ENCODE results near the gene DALRD3. TPM values are rescaled to one million over a fixed set of nuclear protein-coding genes. Genes with fewer than 3 reads are reported as not detected.
A peak's percentile ranks its signal among the peaks of the same experiment; 100 is the strongest.
"Not testable (repeated sequence)": the region's sequence is repeated elsewhere in the genome, so short reads cannot be mapped to it uniquely, and the experiment has no call there.

DALRD3 gene
- total RNA-seq, 2 donors from 2014 or later: 67.6 to 72.6 TPM

DNA sequence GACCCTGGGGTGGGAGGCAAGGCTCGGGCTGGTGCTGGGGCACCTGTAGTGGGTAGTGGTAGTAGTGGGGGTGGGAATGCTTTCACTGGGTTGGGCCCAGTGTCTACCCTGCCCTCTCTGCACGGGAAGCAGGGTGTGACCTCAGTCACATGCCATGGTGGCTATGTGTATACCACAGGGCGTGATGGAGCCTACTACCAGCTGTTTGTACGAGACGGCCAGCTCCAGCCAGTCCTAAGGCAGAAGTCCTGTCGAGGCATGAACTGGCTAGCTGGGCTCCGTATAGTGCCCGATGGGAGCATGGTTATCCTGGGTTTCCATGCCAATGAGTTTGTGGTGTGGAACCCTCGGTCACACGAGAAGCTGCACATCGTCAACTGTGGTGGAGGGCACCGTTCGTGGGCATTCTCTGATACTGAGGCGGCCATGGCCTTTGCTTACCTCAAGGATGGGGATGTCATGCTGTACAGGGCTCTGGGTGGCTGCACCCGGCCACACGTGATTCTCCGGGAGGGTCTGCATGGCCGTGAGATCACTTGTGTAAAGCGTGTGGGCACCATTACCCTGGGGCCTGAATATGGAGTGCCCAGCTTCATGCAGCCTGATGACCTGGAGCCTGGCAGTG lies 5.2 kb downstream of the DALRD3 start:
- H3K9me3 ChIP-seq: no peaks in the 10 kb centered on the region
- DNase-seq: no peak
- intact Hi-C loops (cut with DNase I): no loop called here
- peaks cover 0 to 14% of the 10 kb centered on the region in 2 donors for H3K36me3 ChIP-seq (replicated peaks in 1 of 2; ENCODE audit: insufficient read depth in 1 of 2, low read depth in 2 of 2)
- H3K27me3 ChIP-seq: no peaks in the 10 kb centered on the region
- TF ChIP-seq POLR2A (IDR thresholded peaks at IDR 0.05): no peak
- TF ChIP-seq, protein P1, sequence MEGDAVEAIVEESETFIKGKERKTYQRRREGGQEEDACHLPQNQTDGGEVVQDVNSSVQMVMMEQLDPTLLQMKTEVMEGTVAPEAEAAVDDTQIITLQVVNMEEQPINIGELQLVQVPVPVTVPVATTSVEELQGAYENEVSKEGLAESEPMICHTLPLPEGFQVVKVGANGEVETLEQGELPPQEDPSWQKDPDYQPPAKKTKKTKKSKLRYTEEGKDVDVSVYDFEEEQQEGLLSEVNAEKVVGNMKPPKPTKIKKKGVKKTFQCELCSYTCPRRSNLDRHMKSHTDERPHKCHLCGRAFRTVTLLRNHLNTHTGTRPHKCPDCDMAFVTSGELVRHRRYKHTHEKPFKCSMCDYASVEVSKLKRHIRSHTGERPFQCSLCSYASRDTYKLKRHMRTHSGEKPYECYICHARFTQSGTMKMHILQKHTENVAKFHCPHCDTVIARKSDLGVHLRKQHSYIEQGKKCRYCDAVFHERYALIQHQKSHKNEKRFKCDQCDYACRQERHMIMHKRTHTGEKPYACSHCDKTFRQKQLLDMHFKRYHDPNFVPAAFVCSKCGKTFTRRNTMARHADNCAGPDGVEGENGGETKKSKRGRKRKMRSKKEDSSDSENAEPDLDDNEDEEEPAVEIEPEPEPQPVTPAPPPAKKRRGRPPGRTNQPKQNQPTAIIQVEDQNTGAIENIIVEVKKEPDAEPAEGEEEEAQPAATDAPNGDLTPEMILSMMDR (IDR thresholded peaks at IDR 0.05): no peak
- H3K27ac ChIP-seq: peak overlapping the region; percentile 7 to 58 (median 29)
- H3K4me1 ChIP-seq: peaks cover 50% of the 10 kb centered on the region
- WGBS, 2 donors: 83 to 86% methylated on average over 15 to 18 of the region's 19 CpGs
- H3K4me3 ChIP-seq: no peak overlapping the region
- ATAC-seq: no peak

DNA sequence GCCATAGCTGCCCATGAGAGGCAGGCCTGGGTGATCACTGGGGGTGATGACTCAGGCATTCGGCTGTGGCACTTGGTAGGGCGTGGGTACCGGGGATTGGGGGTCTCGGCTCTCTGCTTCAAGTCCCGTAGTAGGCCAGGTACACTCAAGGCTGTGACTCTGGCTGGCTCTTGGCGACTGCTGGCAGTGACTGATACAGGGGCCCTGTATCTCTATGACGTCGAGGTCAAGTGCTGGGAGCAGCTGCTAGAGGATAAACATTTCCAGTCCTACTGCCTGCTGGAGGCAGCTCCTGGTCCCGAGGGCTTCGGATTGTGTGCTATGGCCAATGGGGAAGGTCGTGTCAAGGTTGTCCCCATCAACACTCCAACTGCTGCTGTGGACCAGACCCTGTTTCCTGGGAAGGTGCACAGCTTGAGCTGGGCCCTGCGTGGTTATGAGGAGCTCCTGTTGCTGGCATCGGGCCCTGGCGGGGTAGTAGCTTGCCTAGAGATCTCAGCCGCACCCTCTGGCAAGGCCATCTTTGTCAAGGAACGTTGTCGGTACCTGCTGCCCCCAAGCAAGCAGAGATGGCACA lies 5.9 kb downstream of the DALRD3 start:
- WGBS, 2 donors: 16 to 32% methylated on average over 13 to 17 of the region's 17 CpGs

DNA sequence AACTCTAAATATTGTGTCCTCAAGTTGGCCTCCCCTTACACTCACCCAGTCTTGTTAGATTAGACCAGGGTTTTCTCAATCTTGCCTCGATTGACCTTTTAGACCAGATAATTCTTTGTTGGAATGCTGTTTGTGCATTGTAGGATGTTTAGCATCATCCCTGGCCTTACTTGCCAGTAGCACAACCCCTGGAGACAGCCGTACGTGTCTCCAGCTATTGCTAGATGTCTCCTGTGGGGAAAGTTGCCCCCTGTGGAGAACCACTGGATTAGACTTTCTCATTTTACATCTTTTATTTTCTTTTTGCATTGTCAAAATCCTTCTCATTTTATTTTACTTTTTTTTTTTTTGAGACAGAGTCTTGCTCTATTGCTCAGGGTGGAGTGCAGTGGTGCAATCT lies 9.0 kb downstream of the DALRD3 start:
- peaks cover 0 to 5% of the 10 kb centered on the region in 2 donors for H3K36me3 ChIP-seq (replicated peaks in 1 of 2; ENCODE audit: insufficient read depth in 1 of 2, low read depth in 2 of 2)
- no peak overlapping the region for H3K27ac ChIP-seq
- no peak for TF ChIP-seq POLR2A (IDR thresholded peaks at IDR 0.05)
- TF ChIP-seq, protein P1 (IDR thresholded peaks at IDR 0.05): no peak
- H3K9me3 ChIP-seq: no peaks in the 10 kb centered on the region
- H3K27me3 ChIP-seq: no peaks in the 10 kb centered on the region
- H3K4me1 ChIP-seq: peaks cover 48% of the 10 kb centered on the region
- DNase-seq (no peak), ATAC-seq (no peak)
- 69 to 71% methylated on average over 3 of the region's 3 CpGs for WGBS, 2 donors
- H3K4me3 ChIP-seq: no peak overlapping the region
- intact Hi-C loops (cut with DNase I): no loop called here

More for the DNA sequence above, 5.9 kb downstream of the DALRD3 start:
- ATAC-seq (peak; percentile 10), DNase-seq (peak; percentile 46 to 79 (median 66))
- intact Hi-C loops (cut with DNase I): no loop called here
- no peaks in the 10 kb centered on the region for H3K9me3 ChIP-seq
- peak overlapping the region; percentile 7 to 58 (median 29) for H3K27ac ChIP-seq
- no peaks in the 10 kb centered on the region for H3K27me3 ChIP-seq
- H3K4me3 ChIP-seq: no peak overlapping the region
- H3K4me1 ChIP-seq: peaks cover 51% of the 10 kb centered on the region
- TF ChIP-seq, protein P1 (IDR thresholded peaks at IDR 0.05): no peak
- TF ChIP-seq POLR2A (IDR thresholded peaks at IDR 0.05): no peak
- peaks cover 0 to 14% of the 10 kb centered on the region in 2 donors for H3K36me3 ChIP-seq (replicated peaks in 1 of 2; ENCODE audit: insufficient read depth in 1 of 2, low read depth in 2 of 2)

GRCh38 chr3:49008627-49009026 lies 9.8 kb downstream of the DALRD3 start:
- peaks cover 46% of the 10 kb centered on the region for H3K4me1 ChIP-seq
- WGBS, 2 donors: 87 to 89% methylated on average over 5 of the region's 5 CpGs
- peak overlapping the region in 3 of 4 donors; percentile 91 to 95 (median 93) for H3K27ac ChIP-seq
- intact Hi-C loops (cut with DNase I); DNase-seq; H3K9me3 ChIP-seq; ATAC-seq; H3K36me3 ChIP-seq (replicated peaks in 1 of 2; ENCODE audit: insufficient read depth in 1 of 2, low read depth in 2 of 2); H3K27me3 ChIP-seq; H3K4me3 ChIP-seq: not testable (repeated sequence)

DNA sequence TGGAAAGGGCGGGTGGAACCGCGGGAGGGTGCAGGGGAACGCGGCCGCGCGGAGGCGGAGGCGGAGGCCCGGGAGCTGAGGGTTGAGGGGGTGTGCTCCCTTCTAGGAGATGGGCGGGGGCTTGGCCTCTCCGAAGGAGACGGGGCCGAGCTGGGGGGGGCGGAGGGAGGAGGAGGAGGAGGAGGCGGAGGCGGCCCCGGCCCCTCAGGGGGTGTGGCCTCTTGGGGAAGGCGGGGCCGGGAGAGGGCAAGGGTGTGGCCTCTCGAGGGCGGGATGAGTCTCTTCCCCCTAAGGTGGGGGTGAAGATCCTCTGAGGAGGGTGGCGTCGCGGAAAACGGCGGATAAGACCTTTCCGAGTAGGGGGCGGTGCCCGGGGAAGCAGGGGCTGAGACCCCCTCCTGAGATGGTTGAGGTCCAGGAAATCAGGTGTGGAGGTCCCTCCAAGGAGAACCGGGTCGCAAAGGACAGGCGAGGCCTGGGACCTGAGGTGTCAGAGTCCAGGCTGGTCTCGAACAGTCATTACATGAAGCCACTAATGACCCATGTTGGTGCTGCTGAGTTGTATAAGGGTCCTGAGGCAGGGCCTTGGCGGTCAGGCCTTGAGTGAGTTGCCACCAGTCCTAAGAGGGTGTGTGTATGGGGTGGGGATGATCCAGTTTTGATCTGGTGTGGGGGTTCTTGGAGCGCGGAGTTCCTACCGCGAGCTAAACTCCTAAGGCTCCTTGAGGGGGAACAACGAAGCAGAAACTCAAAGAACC lies 10.4 kb downstream of the DALRD3 start:
- Histone ChIP-seq H3K4me1 (peaks cover 40% of the 10 kb centered on the region), H3K27me3 (no peaks in the 10 kb centered on the region), H3K9me3 (no peaks in the 10 kb centered on the region), H3K36me3 (replicated peaks in 1 of 2; ENCODE audit: insufficient read depth in 1 of 2, low read depth in 2 of 2) (no peaks in the 10 kb centered on the region), H3K4me3 (peak overlapping the region; percentile 62 to 65), H3K27ac (peak overlapping the region; percentile 74 to 95 (median 92))
- DNase-seq (peak; percentile 83 to 87 (median 86)), ATAC-seq (peak; percentile 63)
- 12 to 25% methylated on average over 16 to 40 of the region's 41 CpGs for WGBS, 2 donors
- TF ChIP-seq, protein P1 (IDR thresholded peaks at IDR 0.05): no peak
- no peak for TF ChIP-seq POLR2A (IDR thresholded peaks at IDR 0.05)
- intact Hi-C loops (cut with DNase I): no loop called here

Data from body of pancreas (tissue), 4 donors.